Uterus (tissue), 4 donors: ENCODE data around the gene PTGDS. TPM values are rescaled to one million over a fixed set of nuclear protein-coding genes. Genes with fewer than 3 reads are reported as not detected.

Source experiments
- DNase-seq, 2 donors: peaks; one replicate each; pipeline ENCODE4 v3.0.0-alpha.2; 2019 to 2020
- H3K27ac ChIP-seq, 2 donors: fragments of 200-600 bp; sonication (generic); 1 replicate in 1 of 2; 2 replicates in 1 of 2; pipeline ENCODE4 v1.5.1; 2016 to 2018
- H3K27me3 ChIP-seq, 2 donors: fragments of 200-600 bp; sonication (generic); one replicate each; pipeline ENCODE4 v1.5.1; 2018 to 2019; ENCODE audit warnings: control low read depth in 1 of 2
- H3K36me3 ChIP-seq, 2 donors: fragments of 200-600 bp; sonication (generic); one replicate each; pipeline ENCODE4 v1.5.1; 2019; ENCODE audit warnings: control low read depth in 1 of 2
- H3K4me1 ChIP-seq, 2 donors: fragments of 200-600 bp; sonication (generic); one replicate each; pipeline ENCODE4 v1.5.1; 2018 to 2019; ENCODE audit warnings: control low read depth in 1 of 2
- H3K4me3 ChIP-seq, 2 donors: fragments of 200-600 bp; sonication (generic); 1 replicate in 1 of 2; 2 replicates in 1 of 2; pipeline ENCODE4 v1.5.1; 2018 to 2019; ENCODE audit warnings: mild to moderate bottlenecking in 1 of 2
- H3K9me3 ChIP-seq, 2 donors: fragments of 200-600 bp; sonication (generic); one replicate each; pipeline ENCODE4 v1.5.1; 2019; ENCODE audit warnings: control low read depth in 1 of 2
- CTCF ChIP-seq, 4 experiments: fragments of 200-600 bp in 2 of 4; fragments of 450-650 bp in 2 of 4; sonication (generic) in 2 of 4; IDR thresholded peaks; one replicate each; pipeline ENCODE4 v1.5.1; 2016 to 2019; ENCODE audit warnings: antibody characterized with exemption in 4 of 4, mild to moderate bottlenecking in 2 of 4, moderate library complexity in 1 of 4
- POLR2A ChIP-seq, 2 donors: fragments of 450-650 bp; IDR thresholded peaks; one replicate each; pipeline ENCODE4 v1.6.1; 2016; ENCODE audit warnings: antibody characterized with exemption in 2 of 2, mild to moderate bottlenecking in 1 of 2, moderate library complexity in 1 of 2
- intact Hi-C: fragments of 100-400 bp; cut with DNase I; formaldehyde crosslinking; loops from one replicate; pipeline ENCODE4 v1.15.1; 2023; ENCODE audit warnings: low total_unique reads
- total RNA-seq, 4 donors: library from RNA; depleted of rRNA in 3 of 4; stranded (reverse); fragments of >200 nt in 3 of 4; gene quantifications; one replicate each; pipeline versions ENCODE4 v1.1.0 to v1.2.4, GENCODE V29; 2014 to 2023
- donor health status: DM: yes; HTN: yes; CAD: no.

The PTGDS gene
- total RNA-seq, 4 donors from 2014 or later: 13.5 to 116 (median 58.8) TPM

GRCh38 chr9:136952876-136953770 lies 24.2 kb upstream of the PTGDS start:
- intact Hi-C loops: no loop called here
- no peak overlapping the region for H3K4me3 ChIP-seq

GRCh38 chr9:136953771-136954269 lies 23.5 kb upstream of the PTGDS start:
- TF ChIP-seq CTCF (IDR thresholded peaks at IDR 0.05): no peak
- TF ChIP-seq POLR2A (IDR thresholded peaks at IDR 0.05): no peak
- H3K9me3 ChIP-seq: no peaks in the 10 kb centered on the region
- H3K27ac ChIP-seq: no peak overlapping the region
- no peaks in the 10 kb centered on the region for H3K36me3 ChIP-seq
- no peaks in the 10 kb centered on the region for H3K4me1 ChIP-seq
- H3K4me3 ChIP-seq: no peak overlapping the region
- DNase-seq: no peak
- H3K27me3 ChIP-seq: no peaks in the 10 kb centered on the region
- intact Hi-C loops: no loop called here

More at GRCh38 chr9:136952876-136953770, 24.2 kb upstream of the PTGDS start:
- peak overlapping the region in 1 of 2 donors; percentile 26 for H3K27ac ChIP-seq
- DNase-seq: no peak
- TF ChIP-seq CTCF (IDR thresholded peaks at IDR 0.05) (no peak), POLR2A (IDR thresholded peaks at IDR 0.05) (no peak)
- H3K27me3 ChIP-seq: no peaks in the 10 kb centered on the region
- H3K4me1 ChIP-seq: no peaks in the 10 kb centered on the region
- H3K36me3 ChIP-seq: no peaks in the 10 kb centered on the region
- no peaks in the 10 kb centered on the region for H3K9me3 ChIP-seq

GRCh38 chr9:136954270-136955083 lies 22.8 kb upstream of the PTGDS start:
- H3K27ac ChIP-seq: no peak overlapping the region
- no peak overlapping the region for H3K4me3 ChIP-seq
- no peak for TF ChIP-seq POLR2A (IDR thresholded peaks at IDR 0.05)
- TF ChIP-seq CTCF (IDR thresholded peaks at IDR 0.05): no peak
- no peaks in the 10 kb centered on the region for H3K36me3 ChIP-seq
- DNase-seq: no peak
- H3K9me3 ChIP-seq: no peaks in the 10 kb centered on the region
- H3K27me3 ChIP-seq: no peaks in the 10 kb centered on the region
- intact Hi-C loops: no loop called here
- no peaks in the 10 kb centered on the region for H3K4me1 ChIP-seq

GRCh38 chr9:136955202-136955942 lies 21.9 kb upstream of the PTGDS start:
- Histone ChIP-seq H3K9me3 (no peaks in the 10 kb centered on the region), H3K36me3 (no peaks in the 10 kb centered on the region), H3K4me3 (no peak overlapping the region), H3K27me3 (no peaks in the 10 kb centered on the region), H3K27ac (no peak overlapping the region), H3K4me1 (no peaks in the 10 kb centered on the region)
- TF ChIP-seq POLR2A (IDR thresholded peaks at IDR 0.05): no peak
- TF ChIP-seq CTCF (IDR thresholded peaks at IDR 0.05): no peak
- intact Hi-C loops: no loop called here
- DNase-seq: no peak
